GM12892 (cell line): ENCODE results near the gene HSP90B1.

Experiments used
- DNase-seq: peaks from one replicate; pipeline ENCODE4 v3.0.0; 2011; ENCODE audit not compliant: insufficient read length
- FAIRE-seq: peaks from 2 replicates; lab custom pipeline; 2011; peaks lifted over from hg19 to GRCh38; lab: Jason Lieb, UNC
- POLR2A ChIP-seq: IDR thresholded peaks from 2 replicates; pipeline ENCODE4 v1.6.1; 2011; ENCODE audit warnings: low read depth, low read length, control low read depth
- POLR2AphosphoS5 ChIP-seq: IDR thresholded peaks from 2 replicates; pipeline ENCODE4 v1.6.1; 2011; ENCODE audit warnings: low read depth, low read length, control low read depth
- TAF1 ChIP-seq: IDR thresholded peaks from 2 replicates; pipeline ENCODE4 v1.6.1; 2011; ENCODE audit warnings: low read depth, mild to moderate bottlenecking, control low read depth, low read length, borderline replicate concordance

The HSP90B1 gene

GRCh38 chr12:103930787-103931735 lies 851 bp downstream of the HSP90B1 start:
- TF ChIP-seq TAF1 (0 out of 2 replicates have a peak, but pooled peaks have one; percentile 43), POLR2A (no peak), POLR2AphosphoS5 (no peak)
- FAIRE-seq (peak; percentile 24), DNase-seq (peak; percentile 23)

DNA sequence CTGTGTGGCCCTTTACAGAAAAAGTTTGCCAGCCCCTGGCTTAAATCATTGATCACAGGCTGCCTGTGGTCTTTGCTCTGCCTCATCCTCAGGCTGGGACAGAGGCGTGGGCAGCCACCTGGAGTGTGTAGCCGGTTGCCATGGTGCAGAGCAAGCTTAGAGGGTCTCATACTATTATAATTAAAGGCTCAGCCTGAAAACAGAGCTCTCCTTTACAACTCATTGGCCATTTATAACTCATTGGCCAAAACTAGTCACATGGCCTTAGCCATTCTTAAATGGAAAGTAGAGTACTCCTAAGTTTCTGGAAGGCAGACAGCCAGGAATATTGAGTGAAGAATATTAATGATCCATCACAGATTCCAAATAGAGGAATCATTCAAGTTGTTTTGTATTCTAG lies 3.0 kb downstream of the HSP90B1 start:
- DNase-seq, result no peak
- FAIRE-seq, result no peak
- TF ChIP-seq POLR2A, result no peak
- no peak for TF ChIP-seq POLR2AphosphoS5
- TF ChIP-seq TAF1, result no peak

GRCh38 chr12:103936679-103937078 lies 6.5 kb downstream of the HSP90B1 start:
- FAIRE-seq (no peak), DNase-seq (no peak)
- no peak for TF ChIP-seq TAF1
- peak; percentile 27; the same call in 1 of the 2 replicates for TF ChIP-seq POLR2AphosphoS5
- TF ChIP-seq POLR2A, result 0 out of 2 replicates have a peak, but pooled peaks have one; percentile 13

GRCh38 chr12:103944964-103945363 lies 14.8 kb downstream of the HSP90B1 start:
- DNase-seq, result no peak
- no peak for TF ChIP-seq TAF1
- no peak for TF ChIP-seq POLR2AphosphoS5
- TF ChIP-seq POLR2A, result no peak
- FAIRE-seq, result no peak

DNA sequence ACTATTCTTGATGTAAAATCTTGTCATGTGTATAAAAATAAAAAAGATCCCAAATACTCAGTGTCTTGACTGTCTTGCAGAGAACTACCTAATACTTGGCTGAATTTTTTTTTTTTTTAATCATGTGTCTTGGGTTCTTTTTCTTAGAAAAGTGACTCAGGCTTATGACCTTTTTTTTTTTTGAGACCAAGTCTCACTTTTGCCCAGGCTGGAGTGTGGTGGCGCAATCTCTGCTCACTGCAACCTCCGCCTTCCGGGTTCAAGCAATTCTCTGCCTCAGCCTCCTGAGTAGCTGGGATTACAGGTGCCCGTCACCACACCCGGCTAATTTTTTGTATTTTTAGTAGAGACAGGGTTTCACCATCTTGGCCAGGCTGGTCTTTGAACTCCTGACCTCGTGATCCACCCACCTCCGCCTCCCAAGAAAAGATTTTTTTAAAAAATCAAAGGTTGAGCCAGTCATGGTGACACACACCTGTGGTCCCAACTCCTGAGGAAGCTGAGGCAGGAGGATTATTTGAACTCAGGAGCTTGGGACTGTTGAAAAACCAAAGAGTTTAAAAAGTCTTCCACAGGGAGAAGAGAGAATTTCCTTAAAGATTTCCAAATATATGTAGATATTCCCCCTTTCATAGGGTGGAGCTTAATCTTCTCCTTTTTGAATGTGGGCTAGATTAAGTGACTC lies 17.8 kb downstream of the HSP90B1 start:
- no peak for FAIRE-seq
- TF ChIP-seq TAF1 (no peak), POLR2A (no peak; the same call in 1 of the 2 replicates), POLR2AphosphoS5 (no peak)
- DNase-seq, result no peak

DNA sequence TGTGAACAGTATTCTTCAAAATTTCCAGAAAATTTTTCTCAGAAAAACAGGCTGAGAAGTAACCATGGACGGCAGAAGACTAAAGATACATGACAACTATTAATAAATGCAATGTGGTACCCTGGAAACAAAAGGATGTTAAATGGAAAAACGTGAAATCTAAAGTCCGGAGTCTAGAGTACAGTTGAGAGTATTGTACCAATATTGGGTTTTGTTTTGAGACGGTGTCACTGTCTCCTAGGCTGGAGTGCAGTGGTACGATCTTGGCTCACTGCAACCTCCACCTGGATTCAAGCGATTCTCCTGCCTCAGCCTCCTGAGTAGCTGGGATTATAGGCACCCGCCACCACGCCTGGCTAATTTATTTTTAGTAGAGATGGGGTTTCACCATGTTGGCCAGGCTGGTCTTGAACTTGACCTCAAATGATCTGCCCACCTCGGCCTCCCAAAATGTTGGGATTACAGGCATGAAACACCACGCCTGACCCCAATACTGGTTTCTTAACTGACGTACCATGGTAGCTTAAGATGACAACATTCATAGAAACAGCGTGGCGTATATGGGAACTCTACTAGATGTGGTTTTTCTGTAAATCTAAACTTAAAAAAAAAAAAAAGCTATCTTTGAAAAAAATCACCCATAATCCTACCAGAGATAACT lies 18.7 kb downstream of the HSP90B1 start:
- peak; percentile 64 for TF ChIP-seq POLR2A
- TF ChIP-seq POLR2AphosphoS5, result peak; percentile 67
- TF ChIP-seq TAF1, result no peak
- FAIRE-seq, result no peak
- DNase-seq, result no peak

DNA sequence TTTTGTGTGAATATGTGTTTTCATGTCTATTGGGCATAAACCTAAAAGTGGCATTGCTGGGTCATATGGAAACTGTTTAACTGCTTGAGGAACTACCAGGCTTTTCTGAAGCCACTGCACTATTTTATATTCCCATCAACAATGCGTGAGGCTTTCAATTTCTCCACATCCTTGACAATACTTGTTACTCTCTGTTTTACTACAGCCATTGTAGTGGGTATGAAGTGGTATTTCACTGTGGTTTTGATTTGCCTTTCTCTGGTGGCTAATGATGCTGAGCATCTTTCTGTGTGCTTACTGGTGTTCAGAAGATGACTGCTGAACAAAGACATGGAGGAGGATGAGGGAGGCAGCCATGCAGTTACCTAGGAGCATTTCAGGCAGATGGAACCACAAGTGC lies 22.3 kb downstream of the HSP90B1 start:
- FAIRE-seq (no peak), DNase-seq (no peak)
- TF ChIP-seq TAF1, result no peak
- TF ChIP-seq POLR2AphosphoS5, result no peak
- no peak for TF ChIP-seq POLR2A

DNA sequence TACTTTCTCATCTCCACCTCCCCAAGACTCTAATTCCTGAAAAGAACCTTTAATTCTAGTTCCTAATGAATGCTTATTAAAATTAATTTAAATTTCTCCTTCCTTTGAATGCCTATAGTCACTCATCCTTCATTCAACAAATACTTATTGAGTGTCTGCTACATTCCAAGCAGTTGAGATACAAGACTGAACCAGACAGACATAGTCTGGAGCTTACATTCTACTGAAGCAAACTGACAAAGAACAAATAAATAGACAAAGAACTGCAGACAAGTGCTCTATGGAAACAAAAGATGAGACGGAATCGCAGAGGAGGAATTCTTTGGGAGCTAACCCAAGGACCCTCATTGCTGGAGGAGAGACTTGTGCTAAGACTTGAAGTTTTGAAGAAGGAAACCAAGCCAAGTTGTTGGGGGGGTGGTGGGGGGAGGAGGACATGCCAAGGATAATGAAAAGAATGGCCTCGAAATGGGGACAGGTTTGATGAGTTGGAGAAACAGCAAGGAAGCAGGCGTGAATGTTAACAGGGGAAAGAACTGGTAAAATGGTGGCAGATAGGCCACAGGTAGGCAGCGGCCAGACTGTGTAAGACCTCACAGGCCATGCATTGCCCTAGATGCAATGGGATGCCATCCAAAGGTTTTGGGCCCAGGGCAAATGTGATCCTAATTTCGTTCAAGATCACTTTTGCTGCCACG lies 25.8 kb downstream of the HSP90B1 start:
- FAIRE-seq (no peak), DNase-seq (no peak)
- TF ChIP-seq POLR2A, result no peak
- TF ChIP-seq POLR2AphosphoS5, result no peak
- no peak for TF ChIP-seq TAF1

GRCh38 chr12:103956509-103957027 lies 26.4 kb downstream of the HSP90B1 start:
- FAIRE-seq (no peak), DNase-seq (no peak)
- TF ChIP-seq POLR2AphosphoS5 (no peak), TAF1 (no peak), POLR2A (no peak)

- TF ChIP-seq POLR2AphosphoS5, result no peak
- no peak for TF ChIP-seq TAF1
- no peak for TF ChIP-seq POLR2A
- DNase-seq (no peak), FAIRE-seq (no peak)
Measured at GRCh38 chr12:103957865-103958388, 27.7 kb downstream of the HSP90B1 start.

GRCh38 chr12:103958621-103959020 lies 28.4 kb downstream of the HSP90B1 start:
- no peak for TF ChIP-seq POLR2AphosphoS5
- TF ChIP-seq TAF1, result no peak
- no peak for TF ChIP-seq POLR2A
- FAIRE-seq, result no peak

More at GRCh38 chr12:103958621-103959020, 28.4 kb downstream of the HSP90B1 start:
- no peak for DNase-seq
